ENCODE data around the gene IL20RA. TPM values are rescaled to one million over a fixed set of nuclear protein-coding genes. Genes with fewer than 3 reads are reported as not detected.
A peak's percentile ranks its signal among the peaks of the same experiment; 100 is the strongest.
"Not testable (repeated sequence)": the region's sequence is repeated elsewhere in the genome, so short reads cannot be mapped to it uniquely, and the experiment has no call there.

IL20RA gene
- total RNA-seq, 1 experiment from 2014 or later: 1.6 TPM

GRCh38 chr6:136962661-136963060 lies 82.1 kb downstream of the IL20RA start:
- Histone ChIP-seq H3K4me3 (ENCODE audit: low read depth, low read length) (no peak overlapping the region), H3K27me3 (replicated peaks; ENCODE audit: control insufficient read depth, insufficient read depth, low read length) (no peaks in the 10 kb centered on the region), H3K36me3 (ENCODE audit: control insufficient read depth, insufficient read depth, low read length) (no peaks in the 10 kb centered on the region), H3K9me3 (no peaks in the 10 kb centered on the region), H3K4me1 (peaks cover 38% of the 10 kb centered on the region)
- intact Hi-C loops (cut with micrococcal nuclease; ENCODE audit: unreplicated experiment): loop anchor here (10.0 kb wide), 2 partner anchors 112 to 682 kb away; no protein-coding TSS in a partner anchor
- no peak overlapping the region for H3K27ac Mint-ChIP-seq (ENCODE audit: unreplicated experiment)
- no TSS peak for BruUV-seq (replicated peaks)
- peaks cover 5% of the 10 kb centered on the region for H3K36me3 Mint-ChIP-seq (ENCODE audit: insufficient read depth, unreplicated experiment)
- no peaks in the 10 kb centered on the region for H3K9me3 Mint-ChIP-seq (ENCODE audit: unreplicated experiment)
- H3K4me3 Mint-ChIP-seq (ENCODE audit: unreplicated experiment): no peak overlapping the region
- no peak for TF ChIP-seq CTCF (IDR thresholded peaks at IDR 0.05; ENCODE audit: insufficient read depth in 1 of 2, low read depth in 1 of 2, low read length in 1 of 2, severe bottlenecking in 1 of 2, unreplicated experiment in 1 of 2)
- ChIA-PET POLR2A (no interaction called here), CTCF (interaction anchor here (1.0 kb wide), 1 partner anchor 41 kb away, joined by 3 read pairs; no protein-coding TSS in a partner anchor)
- H3K27me3 Mint-ChIP-seq (ENCODE audit: insufficient read depth, unreplicated experiment): no peaks in the 10 kb centered on the region
- DNase-seq: peak in 1 of 2 experiments; percentile 45
- H3K4me1 Mint-ChIP-seq (ENCODE audit: low read depth, unreplicated experiment): peaks cover 13% of the 10 kb centered on the region

GRCh38 chr6:136961848-136962247 lies 82.9 kb downstream of the IL20RA start:
- Histone ChIP-seq H3K27me3 (replicated peaks; ENCODE audit: control insufficient read depth, insufficient read depth, low read length) (no peaks in the 10 kb centered on the region), H3K4me3 (ENCODE audit: low read depth, low read length) (no peak overlapping the region), H3K9me3 (no peaks in the 10 kb centered on the region), H3K36me3 (ENCODE audit: control insufficient read depth, insufficient read depth, low read length) (no peaks in the 10 kb centered on the region), H3K4me1 (peaks cover 41% of the 10 kb centered on the region)
- no peak overlapping the region for H3K4me3 Mint-ChIP-seq (ENCODE audit: unreplicated experiment)
- H3K4me1 Mint-ChIP-seq (ENCODE audit: low read depth, unreplicated experiment): peaks cover 19% of the 10 kb centered on the region
- no peak for DNase-seq
- peaks cover 11% of the 10 kb centered on the region for H3K36me3 Mint-ChIP-seq (ENCODE audit: insufficient read depth, unreplicated experiment)
- CTCF ChIA-PET: no interaction called here
- POLR2A ChIA-PET: no interaction called here
- no peaks in the 10 kb centered on the region for H3K9me3 Mint-ChIP-seq (ENCODE audit: unreplicated experiment)
- TF ChIP-seq CTCF (IDR thresholded peaks at IDR 0.05; ENCODE audit: insufficient read depth in 1 of 2, low read depth in 1 of 2, low read length in 1 of 2, severe bottlenecking in 1 of 2, unreplicated experiment in 1 of 2): no peak
- H3K27me3 Mint-ChIP-seq (ENCODE audit: insufficient read depth, unreplicated experiment): no peaks in the 10 kb centered on the region
- no peak overlapping the region for H3K27ac Mint-ChIP-seq (ENCODE audit: unreplicated experiment)
- intact Hi-C loops (cut with micrococcal nuclease; ENCODE audit: unreplicated experiment): loop anchor here (10.0 kb wide), 2 partner anchors 113 to 683 kb away; no protein-coding TSS in a partner anchor
- BruUV-seq (replicated peaks): no TSS peak

DNA sequence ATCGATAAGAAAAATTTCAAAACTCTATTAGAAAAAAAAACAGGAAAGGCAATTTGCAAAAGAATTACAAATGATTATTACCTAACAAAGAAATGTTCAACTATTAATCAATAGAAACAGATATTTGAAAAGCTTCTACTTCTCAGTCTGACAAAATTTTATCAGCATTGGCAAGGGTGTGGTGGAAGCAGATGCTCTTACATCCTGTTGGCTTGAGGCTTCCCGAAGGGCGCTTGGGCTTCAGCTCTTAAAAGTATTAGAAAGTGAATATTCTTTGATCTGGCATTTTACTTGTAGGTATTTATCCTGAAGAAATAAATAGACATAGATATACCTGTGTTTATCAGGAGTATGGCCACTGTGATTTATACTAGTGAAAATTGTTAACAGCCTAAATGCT lies 84.0 kb downstream of the IL20RA start:
- Histone ChIP-seq H3K9me3 (no peaks in the 10 kb centered on the region), H3K27me3 (replicated peaks; ENCODE audit: control insufficient read depth, insufficient read depth, low read length) (no peaks in the 10 kb centered on the region), H3K36me3 (ENCODE audit: control insufficient read depth, insufficient read depth, low read length) (no peaks in the 10 kb centered on the region), H3K4me1 (peaks cover 44% of the 10 kb centered on the region), H3K4me3 (ENCODE audit: low read depth, low read length) (no peak overlapping the region)
- Mint-ChIP-seq H3K4me1 (ENCODE audit: low read depth, unreplicated experiment) (peaks cover 21% of the 10 kb centered on the region), H3K4me3 (ENCODE audit: unreplicated experiment) (no peak overlapping the region), H3K36me3 (ENCODE audit: insufficient read depth, unreplicated experiment) (peaks cover 11% of the 10 kb centered on the region), H3K9me3 (ENCODE audit: unreplicated experiment) (no peaks in the 10 kb centered on the region), H3K27me3 (ENCODE audit: insufficient read depth, unreplicated experiment) (no peaks in the 10 kb centered on the region), H3K27ac (ENCODE audit: unreplicated experiment) (peak overlapping the region; percentile 92)
- CTCF ChIA-PET: no interaction called here
- BruUV-seq (replicated peaks): no TSS peak
- no peak for DNase-seq
- POLR2A ChIA-PET: interaction anchor here (0.7 kb wide), 1 partner anchor 69 kb away, joined by 4 read pairs; no protein-coding TSS in a partner anchor
- no peak for TF ChIP-seq CTCF (IDR thresholded peaks at IDR 0.05; ENCODE audit: insufficient read depth in 1 of 2, low read depth in 1 of 2, low read length in 1 of 2, severe bottlenecking in 1 of 2, unreplicated experiment in 1 of 2)
- intact Hi-C loops (cut with micrococcal nuclease; ENCODE audit: unreplicated experiment): loop anchor here (1.0 to 10.0 kb wide), 3 partner anchors 8 to 684 kb away; no protein-coding TSS in a partner anchor

GRCh38 chr6:136959935-136960334 lies 84.8 kb downstream of the IL20RA start:
- Mint-ChIP-seq H3K27ac (ENCODE audit: unreplicated experiment) (peak overlapping the region; percentile 92), H3K36me3 (ENCODE audit: insufficient read depth, unreplicated experiment) (peaks cover 11% of the 10 kb centered on the region), H3K4me1 (ENCODE audit: low read depth, unreplicated experiment) (peaks cover 21% of the 10 kb centered on the region), H3K4me3 (ENCODE audit: unreplicated experiment) (peak overlapping the region; percentile 67)
- not testable (repeated sequence) for H3K9me3 ChIP-seq; H3K27me3 Mint-ChIP-seq (ENCODE audit: insufficient read depth, unreplicated experiment); H3K36me3 ChIP-seq (ENCODE audit: control insufficient read depth, insufficient read depth, low read length); H3K4me3 ChIP-seq (ENCODE audit: low read depth, low read length); H3K9me3 Mint-ChIP-seq (ENCODE audit: unreplicated experiment); DNase-seq; H3K27me3 ChIP-seq (replicated peaks; ENCODE audit: control insufficient read depth, insufficient read depth, low read length); BruUV-seq (replicated peaks)
- intact Hi-C loops (cut with micrococcal nuclease; ENCODE audit: unreplicated experiment): loop anchor here (1.0 to 10.0 kb wide), 3 partner anchors 8 to 685 kb away; no protein-coding TSS in a partner anchor
- H3K4me1 ChIP-seq: peaks cover 43% of the 10 kb centered on the region
- CTCF ChIA-PET: interaction anchor here (1.1 to 1.6 kb wide), 5 partner anchors 8 to 168 kb away, joined by 3 to 7 read pairs (median 5); partner anchors contain the start of genes MAP3K5 and SLC35D3
- POLR2A ChIA-PET: interaction anchor here (0.9 kb wide), 1 partner anchor 72 kb away, joined by 4 read pairs; no protein-coding TSS in a partner anchor

All from Caco-2 (cell line).